Activated naive CD8-positive, alpha-beta T cell treated with anti-CD3 and anti-CD28 coated beads, Interleukin-2, amount 50 U/mL, for 16 hours (primary cell): ENCODE data around the gene OR52J3.

Source experiments
- DNase-seq: peaks from one replicate; pipeline ENCODE4 v3.0.0-alpha.2; 2020; ENCODE audit warnings: low read depth, low spot score

The OR52J3 gene

GRCh38 chr11:5092821-5093585, 46.7 kb downstream of the OR52J3 start:
- no peak for DNase-seq

DNA sequence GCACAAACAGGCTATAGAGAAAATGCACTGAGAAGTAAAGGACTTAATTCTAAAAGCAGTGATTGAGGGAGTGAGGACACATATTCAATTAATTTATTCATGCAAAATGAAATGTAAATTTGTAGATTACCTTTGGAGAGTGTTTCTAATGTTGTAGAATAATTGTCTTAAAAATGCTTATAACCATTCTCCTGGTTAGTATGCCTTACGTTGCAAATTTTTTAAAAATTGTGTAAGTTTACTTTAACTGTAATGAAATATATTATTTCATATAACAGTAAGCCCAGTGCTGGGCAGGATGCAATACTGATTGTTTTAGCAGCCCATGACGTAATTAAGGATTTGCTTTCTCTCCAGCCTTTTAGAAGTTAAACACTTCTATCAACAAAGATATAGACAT, 49.7 kb downstream of the OR52J3 start:
- DNase-seq, result no peak
